Measurements from ENCODE around the gene IMPDH1. TPM values are rescaled to one million over a fixed set of nuclear protein-coding genes. Genes with fewer than 3 reads are reported as not detected.
A peak's percentile ranks its signal among the peaks of the same experiment; 100 is the strongest.
"Not testable (repeated sequence)": the region's sequence is repeated elsewhere in the genome, so short reads cannot be mapped to it uniquely, and the experiment has no call there.

Gene IMPDH1
- 51.2 TPM for polyA plus RNA-seq (2013, experiment 1 of 2)
- 51.6 TPM for polyA plus RNA-seq (2013, experiment 2 of 2)

DNA sequence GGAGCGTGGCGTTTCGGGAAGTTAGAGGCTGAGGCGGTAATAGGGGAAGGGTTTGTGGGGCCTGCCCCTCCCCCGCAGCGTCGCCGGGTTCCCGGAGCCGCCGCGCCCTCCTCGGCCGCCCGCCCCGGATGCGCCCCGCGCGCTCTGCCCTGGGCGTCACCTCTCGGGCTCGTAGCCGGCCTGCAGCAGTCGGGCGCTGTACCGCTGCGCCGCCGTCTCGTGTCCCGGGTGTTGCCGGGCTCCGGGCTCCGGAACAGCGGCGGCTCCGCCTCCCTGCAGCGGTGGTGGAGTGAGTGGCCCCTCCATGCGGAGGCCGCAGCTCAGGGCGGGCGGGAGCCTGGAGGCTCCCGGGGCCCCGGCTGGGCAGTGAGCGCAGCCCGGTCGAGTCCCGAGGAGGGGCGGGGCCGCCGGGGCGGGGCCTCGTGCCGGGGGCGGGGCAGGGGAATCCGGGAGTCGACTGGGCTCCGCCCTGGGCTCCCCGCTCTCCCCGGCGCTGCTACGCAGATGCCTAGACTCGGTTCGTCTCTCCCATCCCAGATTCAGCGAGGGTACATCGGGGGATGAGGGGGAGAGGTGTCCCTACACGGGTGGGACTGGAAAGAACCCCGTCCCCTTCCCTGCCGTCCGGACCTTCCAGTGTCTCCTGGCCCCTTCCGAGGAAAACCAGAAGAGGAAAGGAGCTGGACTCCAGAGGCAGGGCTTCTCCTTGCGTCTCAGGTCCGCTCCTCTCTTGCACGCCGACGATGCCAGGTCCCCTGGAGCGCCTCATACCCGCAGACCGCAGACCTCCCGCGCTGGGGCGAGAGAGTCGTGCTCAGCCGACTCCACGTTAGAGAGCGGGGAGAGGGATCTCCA is at the start of gene IMPDH1:
TSS of gene IMPDH1 (minus strand) at position 387 of the 855 bp plus-strand sequence. CDS start at position 306, 81 bp downstream.
- Histone ChIP-seq H2BK15ac (ENCODE audit: low read depth, poor library complexity, severe bottlenecking) (peak within 1 kb of the TSS; percentile 76), H3K14ac (ENCODE audit: low read length in 2 of 2) (peak within 1 kb of the TSS in 1 of 2 experiments; percentile 35), H3K27ac (ENCODE audit: low read length, poor library complexity, severe bottlenecking) (peak within 1 kb of the TSS; percentile 70), H2BK12ac (ENCODE audit: low read length in 2 of 2) (peak within 1 kb of the TSS; percentile 72 to 81), H4K8ac (ENCODE audit: low read length) (peak within 1 kb of the TSS; percentile 57), H3K9me3 (ENCODE audit: control insufficient read depth, low read length) (no peaks in the 10 kb centered on the region), H2BK5ac (ENCODE audit: low read depth, low read length, poor library complexity, severe bottlenecking) (no peak within 1 kb of the TSS), H2AFZ (ENCODE audit: low read depth, low read length) (peak within 1 kb of the TSS; percentile 90), H3K27me3 (ENCODE audit: control insufficient read depth in 1 of 2, insufficient read depth in 1 of 2, low read length in 2 of 2) (peaks cover 5 to 11% of the 10 kb centered on the region in 2 experiments), H2BK120ac (ENCODE audit: low read depth, low read length) (peak within 1 kb of the TSS; percentile 56), H3K23ac (ENCODE audit: low read length in 2 of 2) (no peak within 1 kb of the TSS), H2AK5ac (ENCODE audit: low read length, severe bottlenecking) (no peak within 1 kb of the TSS), H3K36me3 (ENCODE audit: control insufficient read depth in 1 of 2, insufficient read depth in 2 of 2, low read depth in 1 of 2, low read length in 2 of 2) (no peaks in the 10 kb centered on the region), H3K79me1 (replicated peaks; ENCODE audit: low read length, poor library complexity, severe bottlenecking) (no peaks in the 10 kb centered on the region), H3K4me3 (ENCODE audit: insufficient read depth in 1 of 2, low read depth in 1 of 2, low read length in 2 of 2) (peak within 1 kb of the TSS; percentile 66 to 94), H3K18ac (ENCODE audit: low read depth in 1 of 2, low read length in 2 of 2) (peak within 1 kb of the TSS; percentile 38 to 88), H3K4me1 (ENCODE audit: control insufficient read depth, insufficient read depth, low read depth, low read length) (peaks cover 24% of the 10 kb centered on the region), H3K4me2 (ENCODE audit: low read length, poor library complexity, severe bottlenecking) (peak within 1 kb of the TSS; percentile 90), H3K9ac (ENCODE audit: low read length) (peak within 1 kb of the TSS; percentile 93), H4K91ac (ENCODE audit: low read length) (peak within 1 kb of the TSS; percentile 41), H3K4ac (ENCODE audit: low read depth in 1 of 2, low read length in 2 of 2) (peak within 1 kb of the TSS; percentile 5 to 57)
- DNase-seq, result peak; percentile 92
- WGBS, result under 1% methylated on average over 84 of the region's 87 CpGs

DNA sequence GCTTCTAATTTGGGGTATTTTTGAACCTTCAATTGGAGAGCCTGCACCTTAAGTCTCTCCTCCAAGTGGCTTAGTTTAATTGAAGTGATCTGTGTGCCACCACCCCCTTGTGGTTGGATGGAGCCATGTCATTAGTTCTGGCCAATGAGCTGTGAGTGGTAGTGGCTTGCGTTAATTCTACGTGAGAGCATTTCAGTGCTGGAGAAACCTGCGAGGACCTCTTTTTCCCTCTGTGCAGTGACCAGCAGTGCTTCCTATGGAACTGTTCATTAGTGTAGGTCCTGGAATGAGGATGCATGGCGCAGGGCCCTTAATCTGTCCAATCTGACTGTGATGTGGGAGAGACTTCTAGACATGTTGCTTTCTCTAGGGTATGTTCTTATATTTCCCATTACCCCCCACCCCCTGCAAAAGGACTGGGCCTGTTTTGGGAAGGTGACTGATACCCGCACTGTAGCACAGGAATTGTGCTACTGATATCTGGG is 49.7 kb upstream of the IMPDH1 start:
- H3K9ac ChIP-seq (ENCODE audit: low read length), result peak overlapping the region; percentile 54
- no peak overlapping the region for H3K18ac ChIP-seq (ENCODE audit: low read depth in 1 of 2, low read length in 2 of 2)
- no peak overlapping the region for H2BK5ac ChIP-seq (ENCODE audit: low read depth, low read length, poor library complexity, severe bottlenecking)
- H3K27ac ChIP-seq (ENCODE audit: low read length, poor library complexity, severe bottlenecking), result no peak overlapping the region
- WGBS, result 69% methylated on average over 5 of the region's 5 CpGs
- H2BK15ac ChIP-seq (ENCODE audit: low read depth, poor library complexity, severe bottlenecking), result no peak overlapping the region
- H3K36me3 ChIP-seq (ENCODE audit: control insufficient read depth in 1 of 2, insufficient read depth in 2 of 2, low read depth in 1 of 2, low read length in 2 of 2), result peaks cover 10 to 12% of the 10 kb centered on the region in 2 experiments
- peaks cover 19% of the 10 kb centered on the region for H3K79me1 ChIP-seq (replicated peaks; ENCODE audit: low read length, poor library complexity, severe bottlenecking)
- no peak overlapping the region for H3K4me3 ChIP-seq (ENCODE audit: insufficient read depth in 1 of 2, low read depth in 1 of 2, low read length in 2 of 2)
- H3K4me2 ChIP-seq (ENCODE audit: low read length, poor library complexity, severe bottlenecking), result no peak overlapping the region
- H3K4me1 ChIP-seq (ENCODE audit: control insufficient read depth, insufficient read depth, low read depth, low read length), result peaks cover 13% of the 10 kb centered on the region
- peak overlapping the region; percentile 64 for H4K8ac ChIP-seq (ENCODE audit: low read length)
- no peaks in the 10 kb centered on the region for H3K27me3 ChIP-seq (ENCODE audit: control insufficient read depth in 1 of 2, insufficient read depth in 1 of 2, low read length in 2 of 2)
- H4K91ac ChIP-seq (ENCODE audit: low read length), result no peak overlapping the region
- no peak overlapping the region for H2BK120ac ChIP-seq (ENCODE audit: low read depth, low read length)
- H3K14ac ChIP-seq (ENCODE audit: low read length in 2 of 2), result no peak overlapping the region
- peak; percentile 81 for DNase-seq
- peak overlapping the region in 1 of 2 experiments; percentile 11 for H2BK12ac ChIP-seq (ENCODE audit: low read length in 2 of 2)
- H2AK5ac ChIP-seq (ENCODE audit: low read length, severe bottlenecking), result no peak overlapping the region
- no peak overlapping the region for H2AFZ ChIP-seq (ENCODE audit: low read depth, low read length)
- H3K4ac ChIP-seq (ENCODE audit: low read depth in 1 of 2, low read length in 2 of 2), result no peak overlapping the region
- H3K23ac ChIP-seq (ENCODE audit: low read length in 2 of 2), result no peak overlapping the region
- no peaks in the 10 kb centered on the region for H3K9me3 ChIP-seq (ENCODE audit: control insufficient read depth, low read length)

DNA sequence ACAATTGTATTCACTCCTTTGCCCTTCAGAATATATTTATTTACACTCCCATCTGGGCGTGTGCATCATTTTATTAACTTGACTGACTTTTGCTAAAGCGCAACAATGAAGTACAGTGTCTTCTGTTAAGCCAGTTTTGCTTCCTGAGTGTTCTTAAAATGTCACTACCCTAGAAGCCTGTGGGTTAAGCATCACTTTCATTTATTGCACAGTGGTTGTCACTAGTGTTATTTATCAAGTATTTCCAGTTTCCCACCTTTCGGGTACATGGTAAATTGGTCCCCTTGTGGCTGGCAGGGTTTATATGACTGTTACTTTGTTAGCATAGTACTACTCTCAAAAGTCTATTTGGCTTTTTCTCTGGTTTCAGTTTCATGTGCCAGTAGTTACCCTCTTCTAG is 49.2 kb upstream of the IMPDH1 start:
- Histone ChIP-seq H3K36me3 (ENCODE audit: control insufficient read depth in 1 of 2, insufficient read depth in 2 of 2, low read depth in 1 of 2, low read length in 2 of 2) (peaks cover 10 to 12% of the 10 kb centered on the region in 2 experiments), H2BK5ac (ENCODE audit: low read depth, low read length, poor library complexity, severe bottlenecking) (no peak overlapping the region), H3K27me3 (ENCODE audit: control insufficient read depth in 1 of 2, insufficient read depth in 1 of 2, low read length in 2 of 2) (no peaks in the 10 kb centered on the region), H2AK5ac (ENCODE audit: low read length, severe bottlenecking) (no peak overlapping the region), H3K4me3 (ENCODE audit: insufficient read depth in 1 of 2, low read depth in 1 of 2, low read length in 2 of 2) (no peak overlapping the region), H3K14ac (ENCODE audit: low read length in 2 of 2) (no peak overlapping the region), H2BK120ac (ENCODE audit: low read depth, low read length) (no peak overlapping the region), H3K4ac (ENCODE audit: low read depth in 1 of 2, low read length in 2 of 2) (no peak overlapping the region), H2BK15ac (ENCODE audit: low read depth, poor library complexity, severe bottlenecking) (no peak overlapping the region), H3K23ac (ENCODE audit: low read length in 2 of 2) (no peak overlapping the region), H4K8ac (ENCODE audit: low read length) (no peak overlapping the region), H3K9ac (ENCODE audit: low read length) (peak overlapping the region; percentile 43), H3K4me1 (ENCODE audit: control insufficient read depth, insufficient read depth, low read depth, low read length) (peaks cover 15% of the 10 kb centered on the region), H3K9me3 (ENCODE audit: control insufficient read depth, low read length) (no peaks in the 10 kb centered on the region), H3K4me2 (ENCODE audit: low read length, poor library complexity, severe bottlenecking) (no peak overlapping the region), H3K79me1 (replicated peaks; ENCODE audit: low read length, poor library complexity, severe bottlenecking) (peaks cover 19% of the 10 kb centered on the region), H3K18ac (ENCODE audit: low read depth in 1 of 2, low read length in 2 of 2) (no peak overlapping the region), H3K27ac (ENCODE audit: low read length, poor library complexity, severe bottlenecking) (no peak overlapping the region), H2AFZ (ENCODE audit: low read depth, low read length) (no peak overlapping the region), H4K91ac (ENCODE audit: low read length) (no peak overlapping the region), H2BK12ac (ENCODE audit: low read length in 2 of 2) (no peak overlapping the region)
- 69% methylated on average over 3 of the region's 3 CpGs for WGBS
- DNase-seq, result no peak

GRCh38 chr7:128457385-128457784 is 47.6 kb upstream of the IMPDH1 start:
- not testable (repeated sequence) for H4K91ac ChIP-seq (ENCODE audit: low read length); DNase-seq; H2BK5ac ChIP-seq (ENCODE audit: low read depth, low read length, poor library complexity, severe bottlenecking); H3K18ac ChIP-seq (ENCODE audit: low read depth in 1 of 2, low read length in 2 of 2); H3K4me2 ChIP-seq (ENCODE audit: low read length, poor library complexity, severe bottlenecking); H2AK5ac ChIP-seq (ENCODE audit: low read length, severe bottlenecking); H3K27ac ChIP-seq (ENCODE audit: low read length, poor library complexity, severe bottlenecking); H3K27me3 ChIP-seq (ENCODE audit: control insufficient read depth in 1 of 2, insufficient read depth in 1 of 2, low read length in 2 of 2); H3K4ac ChIP-seq (ENCODE audit: low read depth in 1 of 2, low read length in 2 of 2); H3K4me3 ChIP-seq (ENCODE audit: insufficient read depth in 1 of 2, low read depth in 1 of 2, low read length in 2 of 2); H4K8ac ChIP-seq (ENCODE audit: low read length); H2AFZ ChIP-seq (ENCODE audit: low read depth, low read length); H3K14ac ChIP-seq (ENCODE audit: low read length in 2 of 2); H3K9me3 ChIP-seq (ENCODE audit: control insufficient read depth, low read length); H2BK15ac ChIP-seq (ENCODE audit: low read depth, poor library complexity, severe bottlenecking); H2BK120ac ChIP-seq (ENCODE audit: low read depth, low read length)
- 100% methylated on average over 1 of the region's 6 CpGs for WGBS
- H3K23ac ChIP-seq (ENCODE audit: low read length in 2 of 2), result peak overlapping the region; percentile 20 to 50
- H3K9ac ChIP-seq (ENCODE audit: low read length), result peak overlapping the region; percentile 96
- peak overlapping the region in 1 of 2 experiments; percentile 63 for H2BK12ac ChIP-seq (ENCODE audit: low read length in 2 of 2)
- H3K36me3 ChIP-seq (ENCODE audit: control insufficient read depth in 1 of 2, insufficient read depth in 2 of 2, low read depth in 1 of 2, low read length in 2 of 2), result peaks cover 10 to 12% of the 10 kb centered on the region in 2 experiments
- peaks cover 19% of the 10 kb centered on the region for H3K79me1 ChIP-seq (replicated peaks; ENCODE audit: low read length, poor library complexity, severe bottlenecking)
- peaks cover 15% of the 10 kb centered on the region for H3K4me1 ChIP-seq (ENCODE audit: control insufficient read depth, insufficient read depth, low read depth, low read length)

All from mesenchymal stem cell (in vitro differentiated cells and primary cell).